ENCODE measurements around the gene XRCC3.

- TF ChIP-seq, protein P1, sequence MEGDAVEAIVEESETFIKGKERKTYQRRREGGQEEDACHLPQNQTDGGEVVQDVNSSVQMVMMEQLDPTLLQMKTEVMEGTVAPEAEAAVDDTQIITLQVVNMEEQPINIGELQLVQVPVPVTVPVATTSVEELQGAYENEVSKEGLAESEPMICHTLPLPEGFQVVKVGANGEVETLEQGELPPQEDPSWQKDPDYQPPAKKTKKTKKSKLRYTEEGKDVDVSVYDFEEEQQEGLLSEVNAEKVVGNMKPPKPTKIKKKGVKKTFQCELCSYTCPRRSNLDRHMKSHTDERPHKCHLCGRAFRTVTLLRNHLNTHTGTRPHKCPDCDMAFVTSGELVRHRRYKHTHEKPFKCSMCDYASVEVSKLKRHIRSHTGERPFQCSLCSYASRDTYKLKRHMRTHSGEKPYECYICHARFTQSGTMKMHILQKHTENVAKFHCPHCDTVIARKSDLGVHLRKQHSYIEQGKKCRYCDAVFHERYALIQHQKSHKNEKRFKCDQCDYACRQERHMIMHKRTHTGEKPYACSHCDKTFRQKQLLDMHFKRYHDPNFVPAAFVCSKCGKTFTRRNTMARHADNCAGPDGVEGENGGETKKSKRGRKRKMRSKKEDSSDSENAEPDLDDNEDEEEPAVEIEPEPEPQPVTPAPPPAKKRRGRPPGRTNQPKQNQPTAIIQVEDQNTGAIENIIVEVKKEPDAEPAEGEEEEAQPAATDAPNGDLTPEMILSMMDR (IDR thresholded peaks at IDR 0.05) = no peak
- TF ChIP-seq POLR2A (IDR thresholded peaks at IDR 0.05) = no peak
Measured at GRCh38 chr14:103702497-103703432, 12.5 kb downstream of the XRCC3 start.
